CD4-positive, alpha-beta T cell (primary cell): ENCODE results near the gene TDRKH. TPM values are rescaled to one million over a fixed set of nuclear protein-coding genes. Genes with fewer than 3 reads are reported as not detected.
A peak's percentile ranks its signal among the peaks of the same experiment; 100 is the strongest.

Experiments used
- ATAC-seq: fragments of 200-7000 bp; cut with Tn5 transposase; one replicate; pipeline ENCODE4 v1.10.0; 2022; ENCODE audit warnings: mild to moderate bottlenecking; ENCODE audit not compliant: poor library complexity
- CTCF ChIA-PET: fragments of 350-600 bp; sonication (Branson Sonifier 250); formaldehyde crosslinking; loops from one replicate; lab custom pipeline; 2021; ENCODE audit warnings: antibody characterized with exemption, inconsistent platforms; lab: Charles Lee
- POLR2A ChIA-PET: fragments of 350-600 bp; sonication (Branson Sonifier 250); formaldehyde crosslinking; loops from one replicate; lab custom pipeline; 2021; ENCODE audit warnings: antibody characterized with exemption, inconsistent platforms; lab: Charles Lee
- DNase-seq, 14 experiments: peaks; one replicate each; pipeline ENCODE4 v3.0.0-alpha.2; 2013 to 2020; ENCODE audit warnings: mixed read lengths in 2 of 14
- H3K27ac ChIP-seq, 2 donors: one replicate each; pipeline versions ENCODE4 v1.5.1 to v1.7.0; 2013; ENCODE audit warnings: low read length in 2 of 2, low read depth in 1 of 2, mild to moderate bottlenecking in 1 of 2
- H3K27me3 ChIP-seq, 2 experiments: 1 replicate in 1 of 2; 2 replicates in 1 of 2; pipeline versions ENCODE4 v1.6.1 to v1.7.0; 2013; ENCODE audit warnings: low read length in 2 of 2, control low read depth in 1 of 2, mild to moderate bottlenecking in 1 of 2, moderate library complexity in 1 of 2; ENCODE audit not compliant: insufficient read depth in 2 of 2, control insufficient read depth in 1 of 2
- H3K36me3 ChIP-seq: one replicate; pipeline ENCODE4 v1.6.1; 2013; ENCODE audit warnings: low read length, control low read depth; ENCODE audit not compliant: insufficient read depth
- H3K4me1 ChIP-seq: one replicate; pipeline ENCODE4 v1.6.1; 2013; ENCODE audit warnings: low read length, control low read depth; ENCODE audit not compliant: insufficient read depth
- H3K4me3 ChIP-seq: one replicate; pipeline ENCODE4 v1.5.1; 2013; ENCODE audit warnings: mild to moderate bottlenecking, low read length, moderate library complexity
- H3K9me3 ChIP-seq, 2 experiments: 1 replicate in 1 of 2; 2 replicates in 1 of 2; pipeline versions ENCODE4 v1.6.1 to v1.7.0; 2013; ENCODE audit warnings: low read length in 2 of 2, mild to moderate bottlenecking in 2 of 2, control low read depth in 1 of 2, moderate library complexity in 1 of 2; ENCODE audit not compliant: control insufficient read depth in 1 of 2, insufficient read depth in 1 of 2
- H3K27ac Mint-ChIP-seq: one replicate; pipeline ENCODE4 v1.8.0; 2020; ENCODE audit warnings: mixed read lengths
- H3K27me3 Mint-ChIP-seq: one replicate; pipeline ENCODE4 v1.8.0; 2021; ENCODE audit warnings: mixed read lengths
- H3K36me3 Mint-ChIP-seq: one replicate; pipeline ENCODE4 v1.8.0; 2021; ENCODE audit warnings: low read depth, mixed read lengths
- H3K4me1 Mint-ChIP-seq: one replicate; pipeline ENCODE4 v1.8.0; 2021; ENCODE audit warnings: low read depth, mixed read lengths
- H3K4me3 Mint-ChIP-seq: one replicate; pipeline ENCODE4 v1.8.0; 2020; ENCODE audit warnings: mild to moderate bottlenecking, mixed read lengths
- H3K9me3 Mint-ChIP-seq: one replicate; pipeline ENCODE4 v1.8.0; 2020; ENCODE audit warnings: mixed read lengths
- CTCF ChIP-seq: fragments of 200-600 bp; IDR thresholded peaks from one replicate; pipeline ENCODE4 v1.8.0; 2022; ENCODE audit warnings: antibody characterized with exemption, mild to moderate bottlenecking
- intact Hi-C, 2 experiments: fragments of 100-400 bp; cut with DNase I in 1 of 2; cut with micrococcal nuclease in 1 of 2; formaldehyde crosslinking; loops; one replicate each; pipeline versions ENCODE4 v1.15.1 to v1.9.0; 2023 to 2025; cut with DNase I, micrococcal nuclease
- total RNA-seq, 174 experiments: library from RNA in 2 of 174; stranded (reverse) in 2 of 174; gene quantifications; one replicate each; pipeline ENCODE4 v1.2.3 and lab custom pipeline; 2021 to 2026

The TDRKH gene
- total RNA-seq, 2 experiments from 2014 or later = 6.1 to 6.4 TPM

DNA sequence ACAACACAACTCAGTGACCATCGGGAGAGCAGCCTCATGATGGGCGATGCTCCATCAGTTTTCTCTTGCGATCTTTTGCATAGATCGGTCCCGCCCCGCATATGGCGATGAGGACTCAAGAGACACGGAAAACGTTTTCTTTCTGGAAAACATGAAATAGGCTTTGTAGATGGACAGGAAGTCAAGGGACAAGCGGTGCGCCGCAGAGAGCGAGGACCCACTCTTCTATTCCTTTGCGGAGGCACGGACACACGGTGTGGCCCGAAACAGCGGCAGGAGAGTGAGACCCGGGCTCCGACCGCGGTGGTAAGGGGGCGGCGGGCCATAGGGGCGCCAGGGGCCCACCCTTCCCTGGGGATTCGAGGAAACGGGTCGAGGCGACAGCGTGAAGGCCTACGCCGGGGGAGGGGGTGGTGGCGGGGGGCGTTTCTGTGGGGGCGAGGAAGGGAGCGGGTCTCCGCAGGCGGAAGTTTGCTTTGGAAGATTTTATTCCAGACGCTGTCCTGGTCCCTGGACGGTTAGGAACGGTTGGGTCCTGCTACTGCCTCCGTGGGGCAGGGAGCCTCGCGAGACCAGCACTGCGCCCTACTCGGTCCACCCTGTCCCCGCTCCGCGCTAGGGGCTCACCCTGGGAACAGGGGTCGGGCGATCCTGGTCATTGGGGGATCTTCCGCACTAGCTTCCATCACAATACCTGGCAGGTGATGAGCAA lies 796 bp upstream of the TDRKH start:
- H3K4me3 ChIP-seq = peak overlapping the region; percentile 94
- DNase-seq (peak in 2 of 14 experiments; percentile 21 to 35), ATAC-seq (no peak)
- TF ChIP-seq CTCF = no peak
- POLR2A ChIA-PET = interaction anchor here (0.5 to 3.0 kb wide), 16 partner anchors 8 to 332 kb away, joined by 3 to 44 read pairs (median 5); partner anchors contain the start of genes C2CD4D, MRPL9 and POGZ
- peaks cover 21% of the 10 kb centered on the region for H3K4me1 ChIP-seq
- H3K27me3 ChIP-seq = no peaks in the 10 kb centered on the region
- Mint-ChIP-seq H3K4me1 (peaks cover 26% of the 10 kb centered on the region), H3K9me3 (no peaks in the 10 kb centered on the region), H3K27ac (peak overlapping the region; percentile 63), H3K27me3 (no peaks in the 10 kb centered on the region), H3K4me3 (peak overlapping the region; percentile 94), H3K36me3 (peaks cover 8% of the 10 kb centered on the region)
- CTCF ChIA-PET = interaction anchor here (0.6 to 2.3 kb wide), 5 partner anchors 14 to 143 kb away, joined by 3 to 8 read pairs (median 3); partner anchors contain the start of genes C2CD4D and MRPL9
- no peaks in the 10 kb centered on the region for H3K36me3 ChIP-seq
- peak overlapping the region in 1 of 2 donors; percentile 36 for H3K27ac ChIP-seq
- no peaks in the 10 kb centered on the region for H3K9me3 ChIP-seq
- intact Hi-C loops = loop anchor here (1.0 to 2.0 kb wide), 2 partner anchors 28 to 46 kb away; partner anchors contain the start of gene MRPL9 (in 2 of the 2)

- intact Hi-C loops = no loop called here
- H3K4me1 ChIP-seq = peaks cover 18% of the 10 kb centered on the region
- H3K36me3 ChIP-seq = no peaks in the 10 kb centered on the region
- Mint-ChIP-seq H3K27me3 (no peaks in the 10 kb centered on the region), H3K4me1 (peaks cover 26% of the 10 kb centered on the region), H3K27ac (no peak overlapping the region), H3K36me3 (peaks cover 8% of the 10 kb centered on the region), H3K4me3 (no peak overlapping the region), H3K9me3 (no peaks in the 10 kb centered on the region)
- no peak for DNase-seq
- H3K27ac ChIP-seq = no peak overlapping the region
- no peak for TF ChIP-seq CTCF
- H3K9me3 ChIP-seq = no peaks in the 10 kb centered on the region
- no peak for ATAC-seq
- ChIA-PET CTCF (interaction anchor here (0.5 kb wide), 1 partner anchor 1160 kb away, joined by 4 read pairs; no protein-coding TSS in a partner anchor), POLR2A (interaction anchor here (1.8 kb wide), 1 partner anchor 24 kb away, joined by 6 read pairs; the partner anchor contains the start of gene MRPL9)
- H3K27me3 ChIP-seq = no peaks in the 10 kb centered on the region
- H3K4me3 ChIP-seq = no peak overlapping the region
Measured at GRCh38 chr1:151787689-151788088, 2.6 kb downstream of the TDRKH start.

GRCh38 chr1:151783796-151784195 lies 6.5 kb downstream of the TDRKH start:
- Mint-ChIP-seq H3K9me3 (no peaks in the 10 kb centered on the region), H3K4me1 (peaks cover 1% of the 10 kb centered on the region), H3K27me3 (no peaks in the 10 kb centered on the region), H3K4me3 (no peak overlapping the region), H3K27ac (no peak overlapping the region), H3K36me3 (peaks cover 27% of the 10 kb centered on the region)
- no peak for TF ChIP-seq CTCF
- DNase-seq (no peak), ATAC-seq (no peak)
- intact Hi-C loops = no loop called here
- H3K4me3 ChIP-seq = no peak overlapping the region
- peaks cover 25% of the 10 kb centered on the region for H3K36me3 ChIP-seq
- ChIA-PET CTCF (no interaction called here), POLR2A (no interaction called here)
- no peaks in the 10 kb centered on the region for H3K27me3 ChIP-seq
- no peaks in the 10 kb centered on the region for H3K9me3 ChIP-seq
- no peak overlapping the region for H3K27ac ChIP-seq
- H3K4me1 ChIP-seq = peaks cover 2% of the 10 kb centered on the region
